Measurements from ENCODE around the gene ICAM1. TPM values are rescaled to one million over a fixed set of nuclear protein-coding genes. Genes with fewer than 3 reads are reported as not detected.

Gene ICAM1
- total RNA-seq, 3 donors from 2014 or later (not counting 1 experiment from before 2014, with no cell fraction given) = 33.1 to 73.7 (median 56.5) TPM

DNA sequence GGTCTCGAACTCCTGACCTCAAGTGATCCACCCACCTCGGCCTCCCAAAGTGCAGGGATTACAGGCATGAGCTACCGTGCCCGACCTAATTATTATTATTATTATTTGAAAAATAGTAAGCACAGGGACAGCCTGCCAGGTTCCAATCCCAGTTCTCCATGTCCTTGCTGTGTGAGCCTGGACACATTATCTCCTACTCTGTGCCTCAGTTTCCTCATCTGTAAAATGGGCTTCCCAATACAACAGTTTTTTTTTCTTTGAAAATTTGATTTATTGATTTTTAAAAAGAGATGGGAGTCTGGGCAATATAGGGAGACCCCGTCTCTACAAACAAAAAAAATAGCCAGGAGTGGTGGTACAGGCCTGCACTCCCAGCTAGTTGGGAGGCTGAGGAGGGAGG is 35.4 kb downstream of the ICAM1 start:
- no peaks in the 10 kb centered on the region for H3K36me3 ChIP-seq (ENCODE audit: control insufficient read depth, insufficient read depth, low read length)
- H3K4me1 Mint-ChIP-seq = no peaks in the 10 kb centered on the region
- TF ChIP-seq, protein P1, sequence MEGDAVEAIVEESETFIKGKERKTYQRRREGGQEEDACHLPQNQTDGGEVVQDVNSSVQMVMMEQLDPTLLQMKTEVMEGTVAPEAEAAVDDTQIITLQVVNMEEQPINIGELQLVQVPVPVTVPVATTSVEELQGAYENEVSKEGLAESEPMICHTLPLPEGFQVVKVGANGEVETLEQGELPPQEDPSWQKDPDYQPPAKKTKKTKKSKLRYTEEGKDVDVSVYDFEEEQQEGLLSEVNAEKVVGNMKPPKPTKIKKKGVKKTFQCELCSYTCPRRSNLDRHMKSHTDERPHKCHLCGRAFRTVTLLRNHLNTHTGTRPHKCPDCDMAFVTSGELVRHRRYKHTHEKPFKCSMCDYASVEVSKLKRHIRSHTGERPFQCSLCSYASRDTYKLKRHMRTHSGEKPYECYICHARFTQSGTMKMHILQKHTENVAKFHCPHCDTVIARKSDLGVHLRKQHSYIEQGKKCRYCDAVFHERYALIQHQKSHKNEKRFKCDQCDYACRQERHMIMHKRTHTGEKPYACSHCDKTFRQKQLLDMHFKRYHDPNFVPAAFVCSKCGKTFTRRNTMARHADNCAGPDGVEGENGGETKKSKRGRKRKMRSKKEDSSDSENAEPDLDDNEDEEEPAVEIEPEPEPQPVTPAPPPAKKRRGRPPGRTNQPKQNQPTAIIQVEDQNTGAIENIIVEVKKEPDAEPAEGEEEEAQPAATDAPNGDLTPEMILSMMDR (IDR thresholded peaks at IDR 0.05) = no peak
- H3K4me1 ChIP-seq (ENCODE audit: control insufficient read depth, insufficient read depth, low read length) = peaks cover 10% of the 10 kb centered on the region
- no peaks in the 10 kb centered on the region for H3K9me3 ChIP-seq (ENCODE audit: control insufficient read depth, insufficient read depth, low read length)
- intact Hi-C loops (cut with micrococcal nuclease) = no loop called here
- no peak overlapping the region for H3K4me3 Mint-ChIP-seq
- H3K27ac Mint-ChIP-seq = no peak overlapping the region
- H3K4me3 ChIP-seq (ENCODE audit: low read length) = no peak overlapping the region
- ATAC-seq (no peak), DNase-seq (no peak)
- no peaks in the 10 kb centered on the region for H3K27me3 Mint-ChIP-seq (ENCODE audit: low read depth in 2 of 2)
- no peaks in the 10 kb centered on the region for H3K9me3 Mint-ChIP-seq
- WGBS (ENCODE audit: insufficient coverage) = no CpG with 5 or more reads among the region's 5 CpGs
- H3K36me3 Mint-ChIP-seq = no peaks in the 10 kb centered on the region
- H3K27ac ChIP-seq (ENCODE audit: low read length) = no peak overlapping the region
- no peaks in the 10 kb centered on the region for H3K27me3 ChIP-seq (ENCODE audit: control insufficient read depth, insufficient read depth, low read length)

DNA sequence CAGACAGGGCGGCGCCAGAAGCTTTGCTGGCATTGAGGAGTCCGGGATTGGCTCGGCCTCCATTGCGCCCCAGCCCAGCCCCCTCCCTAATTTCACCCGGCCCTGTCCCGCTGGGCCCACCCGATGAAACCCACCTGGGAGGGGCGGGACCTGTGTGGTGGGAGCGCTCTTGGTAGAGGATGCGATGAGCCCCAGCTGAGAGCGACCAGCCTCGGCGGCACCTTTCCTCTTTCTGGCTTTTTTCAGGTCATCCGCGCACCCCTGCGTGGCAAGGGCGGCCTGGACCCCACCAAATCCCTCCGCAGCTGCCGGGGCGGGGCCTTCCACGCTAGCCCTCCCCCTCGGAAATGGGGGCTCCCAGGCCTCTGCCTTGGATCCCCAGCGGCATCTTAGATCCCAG is 38.5 kb downstream of the ICAM1 start, which contains the start of gene ZGLP1:
Gene ZGLP1 (minus strand): TSS at position 393 of the 400 bp plus-strand sequence.
- Mint-ChIP-seq H3K4me3 (no peak within 1 kb of the TSS), H3K36me3 (no peaks in the 10 kb centered on the region), H3K27ac (no peak within 1 kb of the TSS), H3K4me1 (peaks cover 0 to 2% of the 10 kb centered on the region in 2 donors), H3K27me3 (ENCODE audit: low read depth in 2 of 2) (no peaks in the 10 kb centered on the region), H3K9me3 (no peaks in the 10 kb centered on the region)
- no peaks in the 10 kb centered on the region for H3K36me3 ChIP-seq (ENCODE audit: control insufficient read depth, insufficient read depth, low read length)
- H3K27ac ChIP-seq (ENCODE audit: low read length) = no peak within 1 kb of the TSS
- intact Hi-C loops (cut with micrococcal nuclease) = no loop called here
- H3K9me3 ChIP-seq (ENCODE audit: control insufficient read depth, insufficient read depth, low read length) = no peaks in the 10 kb centered on the region
- peaks cover 10% of the 10 kb centered on the region for H3K4me1 ChIP-seq (ENCODE audit: control insufficient read depth, insufficient read depth, low read length)
- H3K27me3 ChIP-seq (ENCODE audit: control insufficient read depth, insufficient read depth, low read length) = no peaks in the 10 kb centered on the region
- ATAC-seq = no peak
- WGBS (ENCODE audit: insufficient coverage) = 94% methylated on average over 23 of the region's 24 CpGs
- H3K4me3 ChIP-seq (ENCODE audit: low read length) = no peak within 1 kb of the TSS
- DNase-seq = no peak
- TF ChIP-seq, protein P1 (IDR thresholded peaks at IDR 0.05) = no peak

DNA sequence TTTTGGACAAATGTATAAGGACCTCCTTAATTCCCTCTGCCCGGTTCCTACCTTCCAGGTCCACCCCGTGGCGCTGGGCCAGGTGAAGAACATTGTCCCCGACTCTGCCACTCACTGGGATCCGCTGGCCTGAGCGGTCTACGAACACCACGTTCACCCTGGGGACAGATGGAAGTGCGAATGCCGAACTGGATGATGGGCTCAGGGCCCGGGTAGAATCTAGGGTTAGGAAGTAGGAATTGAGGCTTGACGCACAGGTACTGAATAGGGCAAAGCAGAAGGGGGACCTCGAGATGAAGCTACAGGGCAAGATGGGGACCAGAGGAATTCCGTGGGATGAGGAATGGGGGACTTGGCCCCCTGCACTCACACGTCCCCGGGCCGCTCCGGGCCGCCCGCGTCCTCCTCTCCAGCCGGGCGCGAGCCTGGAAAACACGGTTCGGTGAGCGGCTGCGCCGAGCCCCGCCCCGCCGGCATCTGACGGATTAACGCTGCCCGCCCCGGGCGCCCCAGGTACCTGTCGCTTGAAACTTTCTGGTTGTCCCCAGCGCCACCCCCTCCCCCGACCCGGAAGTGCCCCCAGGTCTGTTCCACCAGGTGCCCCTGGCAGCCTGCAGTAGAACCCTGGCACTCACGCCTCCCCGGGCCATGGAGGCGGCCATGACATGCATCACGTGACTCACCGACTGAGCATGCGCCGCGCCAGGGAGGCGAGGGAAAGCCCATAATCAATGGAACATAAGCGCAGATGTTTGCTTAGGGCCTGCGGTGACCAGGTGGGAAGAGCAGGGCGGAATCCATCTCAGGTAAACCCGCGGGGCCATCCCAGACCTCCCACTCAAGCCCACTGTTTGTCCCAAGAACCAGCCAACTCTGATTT is 44.7 kb downstream of the ICAM1 start, which contains the start of gene FDX2:
Gene FDX2 (minus strand): TSS at position 681 of the 880 bp plus-strand sequence. CDS start 19 bp downstream, at position 662.
- 2% methylated on average over 55 of the region's 55 CpGs for WGBS (ENCODE audit: insufficient coverage)

More for the DNA sequence above, 44.7 kb downstream of the ICAM1 start, which contains the start of gene FDX2:
- Histone ChIP-seq H3K36me3 (ENCODE audit: control insufficient read depth, insufficient read depth, low read length) (peaks cover 28% of the 10 kb centered on the region), H3K9me3 (ENCODE audit: control insufficient read depth, insufficient read depth, low read length) (no peaks in the 10 kb centered on the region), H3K27me3 (ENCODE audit: control insufficient read depth, insufficient read depth, low read length) (no peaks in the 10 kb centered on the region), H3K4me3 (ENCODE audit: low read length) (peak within 1 kb of the TSS; percentile 79), H3K4me1 (ENCODE audit: control insufficient read depth, insufficient read depth, low read length) (peaks cover 12% of the 10 kb centered on the region), H3K27ac (ENCODE audit: low read length) (peak within 1 kb of the TSS; percentile 19)
- Mint-ChIP-seq H3K36me3 (no peaks in the 10 kb centered on the region), H3K27ac (peak within 1 kb of the TSS; percentile 90 to 91), H3K27me3 (ENCODE audit: low read depth in 2 of 2) (no peaks in the 10 kb centered on the region), H3K4me1 (peaks cover 6 to 31% of the 10 kb centered on the region in 2 donors), H3K4me3 (peak within 1 kb of the TSS; percentile 83), H3K9me3 (no peaks in the 10 kb centered on the region)
- peak; percentile 76 to 96 for DNase-seq
- intact Hi-C loops (cut with micrococcal nuclease) = no loop called here
- TF ChIP-seq, protein P1 (IDR thresholded peaks at IDR 0.05) = no peak
- peak; percentile 79 to 93 (median 89) for ATAC-seq

All from natural killer cell (primary cell).